ENCODE results near the gene ASIC2.

Gene ASIC2

DNA sequence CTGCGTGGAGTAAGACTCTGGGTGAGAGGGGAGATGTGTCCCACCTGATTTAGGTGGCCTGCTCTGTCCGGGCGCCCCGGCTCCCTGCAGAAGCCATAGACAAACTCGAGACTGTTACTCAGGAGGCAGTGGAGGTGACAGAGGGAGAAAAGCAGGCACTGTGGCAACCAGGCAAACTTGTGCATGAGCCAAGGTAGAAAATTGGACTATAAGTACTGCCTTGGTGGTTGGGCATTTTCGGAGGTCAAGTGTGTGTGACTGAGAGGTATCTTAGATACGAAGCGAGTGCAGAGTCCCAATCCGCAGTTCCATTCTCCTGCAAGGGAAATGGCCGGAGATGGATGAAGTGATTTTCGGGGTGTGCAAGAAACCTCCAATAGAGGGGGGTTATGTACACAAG is 328.6 kb downstream of the ASIC2 start:
- H3K4me3 ChIP-seq (ENCODE audit: low read depth, low read length) = no peak overlapping the region
- TF ChIP-seq, protein P1, sequence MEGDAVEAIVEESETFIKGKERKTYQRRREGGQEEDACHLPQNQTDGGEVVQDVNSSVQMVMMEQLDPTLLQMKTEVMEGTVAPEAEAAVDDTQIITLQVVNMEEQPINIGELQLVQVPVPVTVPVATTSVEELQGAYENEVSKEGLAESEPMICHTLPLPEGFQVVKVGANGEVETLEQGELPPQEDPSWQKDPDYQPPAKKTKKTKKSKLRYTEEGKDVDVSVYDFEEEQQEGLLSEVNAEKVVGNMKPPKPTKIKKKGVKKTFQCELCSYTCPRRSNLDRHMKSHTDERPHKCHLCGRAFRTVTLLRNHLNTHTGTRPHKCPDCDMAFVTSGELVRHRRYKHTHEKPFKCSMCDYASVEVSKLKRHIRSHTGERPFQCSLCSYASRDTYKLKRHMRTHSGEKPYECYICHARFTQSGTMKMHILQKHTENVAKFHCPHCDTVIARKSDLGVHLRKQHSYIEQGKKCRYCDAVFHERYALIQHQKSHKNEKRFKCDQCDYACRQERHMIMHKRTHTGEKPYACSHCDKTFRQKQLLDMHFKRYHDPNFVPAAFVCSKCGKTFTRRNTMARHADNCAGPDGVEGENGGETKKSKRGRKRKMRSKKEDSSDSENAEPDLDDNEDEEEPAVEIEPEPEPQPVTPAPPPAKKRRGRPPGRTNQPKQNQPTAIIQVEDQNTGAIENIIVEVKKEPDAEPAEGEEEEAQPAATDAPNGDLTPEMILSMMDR (IDR thresholded peaks at IDR 0.05; ENCODE audit: control insufficient read depth, extremely low read depth, insufficient read depth) = no peak
- DNase-seq (ENCODE audit: low read depth) = no peak

Measured in LNCaP clone FGC (cell line).